Nephron progenitor cell (in vitro differentiated cells): ENCODE data around the gene DPH3.

Experiments used
- DNase-seq: peaks from one replicate; pipeline ENCODE4 v3.0.0; 2021
- H3K27ac Mint-ChIP-seq: 2 replicates; pipeline ENCODE4 v1.8.0; 2021; ENCODE audit warnings: mild to moderate bottlenecking, moderate library complexity, mixed read lengths
- H3K27me3 Mint-ChIP-seq: 2 replicates; pipeline ENCODE4 v1.8.0; 2021; ENCODE audit warnings: mild to moderate bottlenecking, low read depth, mixed read lengths; ENCODE audit not compliant: poor library complexity
- H3K36me3 Mint-ChIP-seq: 2 replicates; pipeline ENCODE4 v1.8.0; 2021; ENCODE audit warnings: low read depth, mixed read lengths
- H3K4me1 Mint-ChIP-seq: 2 replicates; pipeline ENCODE4 v1.8.0; 2021; ENCODE audit warnings: mixed read lengths
- H3K4me3 Mint-ChIP-seq: 2 replicates; pipeline ENCODE4 v1.8.0; 2021; ENCODE audit warnings: mild to moderate bottlenecking, moderate library complexity, mixed read lengths
- H3K9me3 Mint-ChIP-seq: 2 replicates; pipeline ENCODE4 v1.8.0; 2021; ENCODE audit warnings: mild to moderate bottlenecking, moderate library complexity, mixed read lengths
- CTCF ChIP-seq: fragments of 200-600 bp; sonication (generic); IDR thresholded peaks from 2 replicates; pipeline ENCODE4 v1.5.0; 2021; ENCODE audit warnings: antibody characterized with exemption

Gene DPH3

GRCh38 chr3:16236030-16236639 is 28.6 kb downstream of the DPH3 start:
- no peak overlapping the region for H3K27ac Mint-ChIP-seq
- H3K4me1 Mint-ChIP-seq: peaks cover 11% of the 10 kb centered on the region
- peaks cover 4% of the 10 kb centered on the region for H3K9me3 Mint-ChIP-seq
- no peaks in the 10 kb centered on the region for H3K36me3 Mint-ChIP-seq
- DNase-seq: no peak
- H3K4me3 Mint-ChIP-seq: no peak overlapping the region
- no peak for TF ChIP-seq CTCF
- no peaks in the 10 kb centered on the region for H3K27me3 Mint-ChIP-seq

GRCh38 chr3:16234281-16234680 is 30.5 kb downstream of the DPH3 start:
- no peak overlapping the region for H3K4me3 Mint-ChIP-seq
- no peak for TF ChIP-seq CTCF
- no peaks in the 10 kb centered on the region for H3K27me3 Mint-ChIP-seq
- H3K27ac Mint-ChIP-seq: no peak overlapping the region
- H3K36me3 Mint-ChIP-seq: no peaks in the 10 kb centered on the region
- no peak for DNase-seq
- H3K9me3 Mint-ChIP-seq: peaks cover 4% of the 10 kb centered on the region
- H3K4me1 Mint-ChIP-seq: peaks cover 16% of the 10 kb centered on the region

- Mint-ChIP-seq H3K36me3 (no peaks in the 10 kb centered on the region), H3K4me1 (peaks cover 14% of the 10 kb centered on the region), H3K27me3 (no peaks in the 10 kb centered on the region), H3K27ac (no peak overlapping the region), H3K4me3 (no peak overlapping the region), H3K9me3 (peaks cover 4% of the 10 kb centered on the region)
- TF ChIP-seq CTCF: no peak
- DNase-seq: no peak
These were observed 30.9 kb downstream of the DPH3 start for GRCh38 chr3:16233806-16234205.

GRCh38 chr3:16231983-16232382 is 32.8 kb downstream of the DPH3 start:
- H3K27ac Mint-ChIP-seq: peak overlapping the region; percentile 19
- peaks cover 14% of the 10 kb centered on the region for H3K4me1 Mint-ChIP-seq
- no peak for TF ChIP-seq CTCF
- H3K36me3 Mint-ChIP-seq: no peaks in the 10 kb centered on the region
- no peak for DNase-seq
- no peak overlapping the region for H3K4me3 Mint-ChIP-seq
- H3K9me3 Mint-ChIP-seq: peaks cover 4% of the 10 kb centered on the region
- H3K27me3 Mint-ChIP-seq: no peaks in the 10 kb centered on the region

- Mint-ChIP-seq H3K9me3 (peaks cover 9% of the 10 kb centered on the region), H3K36me3 (no peaks in the 10 kb centered on the region), H3K27me3 (peaks cover 2% of the 10 kb centered on the region), H3K4me3 (no peak overlapping the region), H3K27ac (peak overlapping the region; percentile 23), H3K4me1 (peaks cover 14% of the 10 kb centered on the region)
- DNase-seq: no peak
- no peak for TF ChIP-seq CTCF
These were observed 35.1 kb downstream of the DPH3 start for GRCh38 chr3:16229681-16230080.

- no peak overlapping the region for H3K27ac Mint-ChIP-seq
- no peak for DNase-seq
These were observed 37.2 kb downstream of the DPH3 start for GRCh38 chr3:16227566-16227965.

More at GRCh38 chr3:16227566-16227965, 37.2 kb downstream of the DPH3 start:
- H3K4me3 Mint-ChIP-seq: no peak overlapping the region
- peaks cover 2% of the 10 kb centered on the region for H3K27me3 Mint-ChIP-seq
- H3K4me1 Mint-ChIP-seq: peaks cover 14% of the 10 kb centered on the region
- H3K9me3 Mint-ChIP-seq: peaks cover 5% of the 10 kb centered on the region
- no peak for TF ChIP-seq CTCF
- no peaks in the 10 kb centered on the region for H3K36me3 Mint-ChIP-seq
